ENCODE measurements around the gene KCNMA1.

GRCh38 chr10:76977901-76978300, 659.7 kb downstream of the KCNMA1 start:
- TF ChIP-seq CTCF (conservative IDR thresholded peaks at IDR 0.05) (no peak), EZH2 (IDR thresholded peaks at IDR 0.05; ENCODE audit: low read depth) (no peak)

Data from PC-9 (cell line).